GM12878 (cell line): ENCODE measurements around the gene KRTAP19-2. TPM values are rescaled to one million over a fixed set of nuclear protein-coding genes. Genes with fewer than 3 reads are reported as not detected.

ENCODE experiments used
- ATAC-seq: fragments of 200-7000 bp; cut with Tn5 transposase; 3 replicates; pipeline ENCODE4 v1.9.1; 2020; ENCODE audit warnings: mild to moderate bottlenecking, moderate library complexity
- BruUV-seq: library from RNA; stranded (reverse); fragments of 400-500 nt; replicated peaks from 2 replicates; lab custom pipeline; 2021; lab: Mats Ljungman, UMichigan
- CTCF ChIA-PET: fragments of 300-600 bp; sonication (Branson Sonifier 250); formaldehyde crosslinking; extraction: SDS; loops from one replicate; lab custom pipeline; 2021; ENCODE audit warnings: inconsistent platforms; lab: Yijun Ruan, JAX
- POLR2A ChIA-PET: fragments of 350-600 bp; formaldehyde crosslinking; extraction: SDS; loops from one replicate; lab custom pipeline; 2021; ENCODE audit warnings: inconsistent platforms; lab: Charles Lee
- RAD21 ChIA-PET: fragments of 300-600 bp; sonication (Branson Sonifier 250); formaldehyde crosslinking; loops from one replicate; lab custom pipeline; 2023; ENCODE audit warnings: antibody characterized with exemption; ENCODE audit not compliant: unreplicated experiment; lab: Charles Lee
- SMC1A ChIA-PET: fragments of 300-600 bp; sonication (Branson Sonifier 250); formaldehyde crosslinking; loops from one replicate; lab custom pipeline; 2023; ENCODE audit not compliant: unreplicated experiment, uncharacterized antibody; lab: Charles Lee
- DNase-seq: peaks from one replicate; pipeline ENCODE4 v3.0.0-alpha.2; 2011; ENCODE audit warnings: low read depth, low spot score
- FAIRE-seq: peaks from 3 replicates; lab custom pipeline; 2011; peaks lifted over from hg19 to GRCh38; lab: Jason Lieb, UNC
- H2AFZ ChIP-seq: 2 replicates; pipeline ENCODE4 v1.6.0; 2011; ENCODE audit warnings: low read depth, low read length, control low read depth; ENCODE audit not compliant: control insufficient read depth
- H3K27ac ChIP-seq: 2 replicates; pipeline ENCODE4 v1.5.1; 2011; ENCODE audit warnings: control low read depth; ENCODE audit not compliant: control insufficient read depth, insufficient read depth
- H3K27me3 ChIP-seq, 2 experiments: replicated peaks in 1 of 2; 2 replicates each; pipeline versions ENCODE4 v1.6.0 to v1.6.1; 2011; ENCODE audit warnings: low read length in 1 of 2; ENCODE audit not compliant: control insufficient read depth in 2 of 2, insufficient read depth in 2 of 2
- H3K36me3 ChIP-seq, 2 experiments: 2 replicates each; pipeline ENCODE4 v1.5.1; 2011; ENCODE audit warnings: low read length in 1 of 2; ENCODE audit not compliant: control insufficient read depth in 2 of 2, insufficient read depth in 2 of 2
- H3K4me1 ChIP-seq: 2 replicates; pipeline ENCODE4 v1.6.1; 2011; ENCODE audit warnings: mild to moderate bottlenecking, low read length, moderate library complexity, mixed read lengths; ENCODE audit not compliant: control insufficient read depth, insufficient read depth
- H3K4me2 ChIP-seq: 2 replicates; pipeline ENCODE4 v1.6.0; 2011; ENCODE audit warnings: control low read depth; ENCODE audit not compliant: control insufficient read depth, insufficient read depth
- H3K4me3 ChIP-seq: fragments of 200-600 bp; sonication (generic); 2 replicates; pipeline ENCODE4 v1.5.1; 2016
- H3K79me2 ChIP-seq: 2 replicates; pipeline ENCODE4 v1.6.0; 2011; ENCODE audit warnings: low read length; ENCODE audit not compliant: control insufficient read depth, insufficient read depth
- H3K9ac ChIP-seq: 2 replicates; pipeline ENCODE4 v1.8.0; 2011; ENCODE audit warnings: low read length, control low read depth, mixed read lengths; ENCODE audit not compliant: control insufficient read depth, insufficient read depth
- H3K9me3 ChIP-seq: replicated peaks from 3 replicates; pipeline ENCODE4 v1.5.1; 2011; ENCODE audit warnings: mild to moderate bottlenecking, low read length; ENCODE audit not compliant: control insufficient read depth, insufficient read depth
- H4K20me1 ChIP-seq: 2 replicates; pipeline ENCODE4 v1.6.0; 2011; ENCODE audit not compliant: control insufficient read depth, insufficient read depth
- ASH2L ChIP-seq: fragments of 300-600, 200-600 bp; sonication (generic); IDR thresholded peaks from 2 replicates; pipeline ENCODE4 v1.6.1; 2017; ENCODE audit warnings: low read depth, mild to moderate bottlenecking, borderline replicate concordance
- NR2C2 ChIP-seq: IDR thresholded peaks from 2 replicates; pipeline ENCODE4 v1.6.1; 2011; ENCODE audit warnings: borderline replicate concordance, low read depth; ENCODE audit not compliant: control insufficient read depth, insufficient read length
- SMAD5 ChIP-seq: IDR thresholded peaks from 2 replicates; pipeline ENCODE4 v1.6.1; 2016; ENCODE audit warnings: antibody characterized with exemption, low read depth
- STAT1 ChIP-seq: fragments of 450-650 bp; conservative IDR thresholded peaks from 2 replicates; pipeline ENCODE4 v1.6.1; 2014; ENCODE audit warnings: antibody characterized with exemption, mild to moderate bottlenecking
- WGBS: methylation state at CpG from one replicate; pipeline ENCODE4 v1.1.6; 2016; ENCODE audit warnings: low lambda C conversion rate; ENCODE audit not compliant: insufficient replicate concordance, insufficient coverage; ENCODE audit errors: missing lambda C conversion rate; 5-methylcytosine and 5-hydroxymethylcytosine counted together
- in situ Hi-C: fragments of 300-500 bp; cut with MboI; formaldehyde crosslinking; loops from 9 replicates; pipeline ENCODE4 v1.14.3; 2018; ENCODE audit warnings: mixed read lengths
- intact Hi-C: fragments of 100-400 bp; cut with micrococcal nuclease; formaldehyde crosslinking; loops from one replicate; pipeline ENCODE4 v1.14.2; 2022; ENCODE audit not compliant: unreplicated experiment
- polyA plus RNA-seq, 11 experiments: library from polyadenylated mRNA; depleted of rRNA in 4 of 11; unstranded in 6 of 11; stranded (reverse) in 5 of 11; fragments of >200 nt; fragmentation: Nextera tagmentation in 4 of 11; fragmentation: Illumina TruSeq in 1 of 11; extraction: Ambion mirVana in 4 of 11; extraction: Trizol in 1 of 11; gene quantifications; 1 replicate in 1 of 11; 2 replicates in 10 of 11; pipeline versions ENCODE4 v1.2.1 to v1.2.3, GENCODE V29; 2011 to 2016; ENCODE audit warnings: inconsistent platforms in 2 of 11, missing spikeins in 2 of 11, low read depth in 1 of 11
- total RNA-seq, 4 experiments: library from RNA; depleted of rRNA in 3 of 4; stranded (reverse); fragments of >200 nt in 3 of 4; fragmentation: Illumina TruSeq in 1 of 4; extraction: Trizol in 1 of 4; gene quantifications; 2 replicates each; pipeline versions ENCODE4 v1.2.1 to v1.2.3, GENCODE V29; 2013 to 2021
- TF ChIP-seq, protein P1 (sequence below): fragments of 450-650 bp; formaldehyde crosslinking; IDR thresholded peaks from 2 replicates; pipeline ENCODE4 v1.5.0; 2022; ENCODE audit warnings: mild to moderate bottlenecking, missing genetic modification characterization
- TF ChIP-seq, protein P2 (sequence below): IDR thresholded peaks from 2 replicates; pipeline ENCODE4 v1.6.1; 2012; ENCODE audit warnings: mild to moderate bottlenecking, low read depth, low read length
- TF ChIP-seq, protein P3 (sequence below): fragments of 450-650 bp; IDR thresholded peaks from 2 replicates; pipeline ENCODE4 v1.6.1; 2016; ENCODE audit warnings: mild to moderate bottlenecking, moderate library complexity, borderline replicate concordance
- TF ChIP-seq, protein P4 (sequence below): fragments of 450-650 bp; IDR thresholded peaks from 2 replicates; pipeline ENCODE4 v1.6.1; 2017; ENCODE audit warnings: mild to moderate bottlenecking, low read depth, inconsistent platforms; ENCODE audit not compliant: poor library complexity, severe bottlenecking

The KRTAP19-2 gene
- total and polyA plus RNA-seq, 10 of the 15 experiments (the other 5 are each of a cell fraction or from before 2014, with no cell fraction given) = not detected

DNA sequence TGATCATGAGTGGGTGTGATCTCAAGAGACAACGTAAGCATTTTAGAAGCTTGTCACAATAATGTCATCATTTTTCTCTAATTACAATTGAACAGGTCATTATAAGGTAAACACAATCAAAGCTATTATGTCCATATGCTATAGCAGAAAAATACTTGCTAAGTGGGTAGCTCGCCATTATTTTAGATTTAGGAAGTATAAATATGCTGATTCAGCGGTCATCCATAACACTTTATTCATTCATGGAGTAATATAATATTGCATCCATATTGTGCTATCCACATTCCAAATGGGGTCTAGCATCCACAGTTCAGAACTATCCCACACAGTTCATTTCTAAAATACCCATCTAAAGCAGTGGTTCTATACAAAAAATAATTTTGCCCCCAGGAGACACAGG is 38.7 kb downstream of the KRTAP19-2 start:
- Histone ChIP-seq H4K20me1 (no peaks in the 10 kb centered on the region), H3K36me3 (no peaks in the 10 kb centered on the region), H2AFZ (no peak overlapping the region), H3K4me2 (no peak overlapping the region), H3K9me3 (no peaks in the 10 kb centered on the region), H3K79me2 (no peaks in the 10 kb centered on the region), H3K9ac (no peak overlapping the region), H3K27me3 (no peaks in the 10 kb centered on the region), H3K4me3 (no peak overlapping the region), H3K27ac (no peak overlapping the region), H3K4me1 (no peaks in the 10 kb centered on the region)
- ATAC-seq (no peak), FAIRE-seq (no peak), DNase-seq (no peak)
- ChIA-PET SMC1A (no interaction called here), POLR2A (interaction anchor here (0.6 kb wide), 2 partner anchors 34 to 215 kb away, joined by 3 to 4 read pairs; no protein-coding TSS in a partner anchor), CTCF (no interaction called here), RAD21 (no interaction called here)
- 21% methylated on average over 3 of the region's 3 CpGs for WGBS
- intact Hi-C loops (loop anchor here (10.0 kb wide), 1 partner anchor 56 kb away; the partner anchor contains the start of gene KRTAP19-5), in situ Hi-C loops (no loop called here)
- no TSS peak for BruUV-seq
- TF ChIP-seq, protein P1, sequence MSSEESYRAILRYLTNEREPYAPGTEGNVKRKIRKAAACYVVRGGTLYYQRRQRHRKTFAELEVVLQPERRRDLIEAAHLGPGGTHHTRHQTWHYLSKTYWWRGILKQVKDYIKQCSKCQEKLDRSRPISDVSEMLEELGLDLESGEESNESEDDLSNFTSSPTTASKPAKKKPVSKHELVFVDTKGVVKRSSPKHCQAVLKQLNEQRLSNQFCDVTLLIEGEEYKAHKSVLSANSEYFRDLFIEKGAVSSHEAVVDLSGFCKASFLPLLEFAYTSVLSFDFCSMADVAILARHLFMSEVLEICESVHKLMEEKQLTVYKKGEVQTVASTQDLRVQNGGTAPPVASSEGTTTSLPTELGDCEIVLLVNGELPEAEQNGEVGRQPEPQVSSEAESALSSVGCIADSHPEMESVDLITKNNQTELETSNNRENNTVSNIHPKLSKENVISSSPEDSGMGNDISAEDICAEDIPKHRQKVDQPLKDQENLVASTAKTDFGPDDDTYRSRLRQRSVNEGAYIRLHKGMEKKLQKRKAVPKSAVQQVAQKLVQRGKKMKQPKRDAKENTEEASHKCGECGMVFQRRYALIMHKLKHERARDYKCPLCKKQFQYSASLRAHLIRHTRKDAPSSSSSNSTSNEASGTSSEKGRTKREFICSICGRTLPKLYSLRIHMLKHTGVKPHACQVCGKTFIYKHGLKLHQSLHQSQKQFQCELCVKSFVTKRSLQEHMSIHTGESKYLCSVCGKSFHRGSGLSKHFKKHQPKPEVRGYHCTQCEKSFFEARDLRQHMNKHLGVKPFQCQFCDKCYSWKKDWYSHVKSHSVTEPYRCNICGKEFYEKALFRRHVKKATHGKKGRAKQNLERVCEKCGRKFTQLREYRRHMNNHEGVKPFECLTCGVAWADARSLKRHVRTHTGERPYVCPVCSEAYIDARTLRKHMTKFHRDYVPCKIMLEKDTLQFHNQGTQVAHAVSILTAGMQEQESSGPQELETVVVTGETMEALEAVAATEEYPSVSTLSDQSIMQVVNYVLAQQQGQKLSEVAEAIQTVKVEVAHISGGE (CRISPR knock-in tag) = no peak
- no peak for TF ChIP-seq SMAD5
- TF ChIP-seq STAT1 = no peak
- TF ChIP-seq, protein P2, sequence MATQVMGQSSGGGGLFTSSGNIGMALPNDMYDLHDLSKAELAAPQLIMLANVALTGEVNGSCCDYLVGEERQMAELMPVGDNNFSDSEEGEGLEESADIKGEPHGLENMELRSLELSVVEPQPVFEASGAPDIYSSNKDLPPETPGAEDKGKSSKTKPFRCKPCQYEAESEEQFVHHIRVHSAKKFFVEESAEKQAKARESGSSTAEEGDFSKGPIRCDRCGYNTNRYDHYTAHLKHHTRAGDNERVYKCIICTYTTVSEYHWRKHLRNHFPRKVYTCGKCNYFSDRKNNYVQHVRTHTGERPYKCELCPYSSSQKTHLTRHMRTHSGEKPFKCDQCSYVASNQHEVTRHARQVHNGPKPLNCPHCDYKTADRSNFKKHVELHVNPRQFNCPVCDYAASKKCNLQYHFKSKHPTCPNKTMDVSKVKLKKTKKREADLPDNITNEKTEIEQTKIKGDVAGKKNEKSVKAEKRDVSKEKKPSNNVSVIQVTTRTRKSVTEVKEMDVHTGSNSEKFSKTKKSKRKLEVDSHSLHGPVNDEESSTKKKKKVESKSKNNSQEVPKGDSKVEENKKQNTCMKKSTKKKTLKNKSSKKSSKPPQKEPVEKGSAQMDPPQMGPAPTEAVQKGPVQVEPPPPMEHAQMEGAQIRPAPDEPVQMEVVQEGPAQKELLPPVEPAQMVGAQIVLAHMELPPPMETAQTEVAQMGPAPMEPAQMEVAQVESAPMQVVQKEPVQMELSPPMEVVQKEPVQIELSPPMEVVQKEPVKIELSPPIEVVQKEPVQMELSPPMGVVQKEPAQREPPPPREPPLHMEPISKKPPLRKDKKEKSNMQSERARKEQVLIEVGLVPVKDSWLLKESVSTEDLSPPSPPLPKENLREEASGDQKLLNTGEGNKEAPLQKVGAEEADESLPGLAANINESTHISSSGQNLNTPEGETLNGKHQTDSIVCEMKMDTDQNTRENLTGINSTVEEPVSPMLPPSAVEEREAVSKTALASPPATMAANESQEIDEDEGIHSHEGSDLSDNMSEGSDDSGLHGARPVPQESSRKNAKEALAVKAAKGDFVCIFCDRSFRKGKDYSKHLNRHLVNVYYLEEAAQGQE = no peak
- no peak for TF ChIP-seq NR2C2
- TF ChIP-seq, protein P3, sequence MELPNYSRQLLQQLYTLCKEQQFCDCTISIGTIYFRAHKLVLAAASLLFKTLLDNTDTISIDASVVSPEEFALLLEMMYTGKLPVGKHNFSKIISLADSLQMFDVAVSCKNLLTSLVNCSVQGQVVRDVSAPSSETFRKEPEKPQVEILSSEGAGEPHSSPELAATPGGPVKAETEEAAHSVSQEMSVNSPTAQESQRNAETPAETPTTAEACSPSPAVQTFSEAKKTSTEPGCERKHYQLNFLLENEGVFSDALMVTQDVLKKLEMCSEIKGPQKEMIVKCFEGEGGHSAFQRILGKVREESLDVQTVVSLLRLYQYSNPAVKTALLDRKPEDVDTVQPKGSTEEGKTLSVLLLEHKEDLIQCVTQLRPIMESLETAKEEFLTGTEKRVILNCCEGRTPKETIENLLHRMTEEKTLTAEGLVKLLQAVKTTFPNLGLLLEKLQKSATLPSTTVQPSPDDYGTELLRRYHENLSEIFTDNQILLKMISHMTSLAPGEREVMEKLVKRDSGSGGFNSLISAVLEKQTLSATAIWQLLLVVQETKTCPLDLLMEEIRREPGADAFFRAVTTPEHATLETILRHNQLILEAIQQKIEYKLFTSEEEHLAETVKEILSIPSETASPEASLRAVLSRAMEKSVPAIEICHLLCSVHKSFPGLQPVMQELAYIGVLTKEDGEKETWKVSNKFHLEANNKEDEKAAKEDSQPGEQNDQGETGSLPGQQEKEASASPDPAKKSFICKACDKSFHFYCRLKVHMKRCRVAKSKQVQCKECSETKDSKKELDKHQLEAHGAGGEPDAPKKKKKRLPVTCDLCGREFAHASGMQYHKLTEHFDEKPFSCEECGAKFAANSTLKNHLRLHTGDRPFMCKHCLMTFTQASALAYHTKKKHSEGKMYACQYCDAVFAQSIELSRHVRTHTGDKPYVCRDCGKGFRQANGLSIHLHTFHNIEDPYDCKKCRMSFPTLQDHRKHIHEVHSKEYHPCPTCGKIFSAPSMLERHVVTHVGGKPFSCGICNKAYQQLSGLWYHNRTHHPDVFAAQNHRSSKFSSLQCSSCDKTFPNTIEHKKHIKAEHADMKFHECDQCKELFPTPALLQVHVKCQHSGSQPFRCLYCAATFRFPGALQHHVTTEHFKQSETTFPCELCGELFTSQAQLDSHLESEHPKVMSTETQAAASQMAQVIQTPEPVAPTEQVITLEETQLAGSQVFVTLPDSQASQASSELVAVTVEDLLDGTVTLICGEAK = no peak
- no peak for TF ChIP-seq ASH2L
- TF ChIP-seq, protein P4, sequence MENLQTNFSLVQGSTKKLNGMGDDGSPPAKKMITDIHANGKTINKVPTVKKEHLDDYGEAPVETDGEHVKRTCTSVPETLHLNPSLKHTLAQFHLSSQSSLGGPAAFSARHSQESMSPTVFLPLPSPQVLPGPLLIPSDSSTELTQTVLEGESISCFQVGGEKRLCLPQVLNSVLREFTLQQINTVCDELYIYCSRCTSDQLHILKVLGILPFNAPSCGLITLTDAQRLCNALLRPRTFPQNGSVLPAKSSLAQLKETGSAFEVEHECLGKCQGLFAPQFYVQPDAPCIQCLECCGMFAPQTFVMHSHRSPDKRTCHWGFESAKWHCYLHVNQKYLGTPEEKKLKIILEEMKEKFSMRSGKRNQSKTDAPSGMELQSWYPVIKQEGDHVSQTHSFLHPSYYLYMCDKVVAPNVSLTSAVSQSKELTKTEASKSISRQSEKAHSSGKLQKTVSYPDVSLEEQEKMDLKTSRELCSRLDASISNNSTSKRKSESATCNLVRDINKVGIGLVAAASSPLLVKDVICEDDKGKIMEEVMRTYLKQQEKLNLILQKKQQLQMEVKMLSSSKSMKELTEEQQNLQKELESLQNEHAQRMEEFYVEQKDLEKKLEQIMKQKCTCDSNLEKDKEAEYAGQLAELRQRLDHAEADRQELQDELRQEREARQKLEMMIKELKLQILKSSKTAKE = no peak
